Activated CD4-positive, alpha-beta T cell treated with anti-CD3 and anti-CD28 coated beads, Interleukin-2, amount 10 ng/mL, durations not matched to agents 7 days and 5 days (primary cell): ENCODE measurements around the gene RELCH. TPM values are rescaled to one million over a fixed set of nuclear protein-coding genes. Genes with fewer than 3 reads are reported as not detected.
"Not testable (repeated sequence)": the region's sequence is repeated elsewhere in the genome, so short reads cannot be mapped to it uniquely, and the experiment has no call there.

Source experiments
- CTCF ChIA-PET: fragments of 350-600 bp; sonication (Branson Sonifier 250); formaldehyde crosslinking; loops from one replicate; lab custom pipeline; 2021; ENCODE audit warnings: antibody characterized with exemption; lab: Charles Lee
- POLR2A ChIA-PET: fragments of 350-600 bp; sonication (Branson Sonifier 250); formaldehyde crosslinking; loops from one replicate; lab custom pipeline; 2021; ENCODE audit warnings: antibody characterized with exemption; lab: Charles Lee
- DNase-seq: peaks from one replicate; pipeline ENCODE4 v3.0.0-alpha.2; 2020
- H3K27ac Mint-ChIP-seq: one replicate; pipeline ENCODE4 v1.8.0; 2021; ENCODE audit warnings: mild to moderate bottlenecking, moderate library complexity, mixed read lengths
- H3K27me3 Mint-ChIP-seq: one replicate; pipeline ENCODE4 v1.8.0; 2021; ENCODE audit warnings: mixed read lengths
- H3K36me3 Mint-ChIP-seq: one replicate; pipeline ENCODE4 v1.8.0; 2021; ENCODE audit warnings: low read depth, mixed read lengths
- H3K4me1 Mint-ChIP-seq: one replicate; pipeline ENCODE4 v1.8.0; 2021; ENCODE audit warnings: mixed read lengths
- H3K4me3 Mint-ChIP-seq: one replicate; pipeline ENCODE4 v1.8.0; 2021; ENCODE audit warnings: mild to moderate bottlenecking, moderate library complexity, mixed read lengths
- H3K9me3 Mint-ChIP-seq: one replicate; pipeline ENCODE4 v1.8.0; 2021; ENCODE audit warnings: mixed read lengths
- total RNA-seq, 2 experiments: library from RNA; stranded (reverse); gene quantifications; one replicate each; pipeline ENCODE4 v1.2.3, GENCODE V29; 2021

The RELCH gene
- total RNA-seq: 10 to 100 TPM; 41.7 to 46.3 TPM

GRCh38 chr18:62186774-62187542, at the start of gene RELCH, which contains the start of gene PIGN:
Gene RELCH, plus strand, starts transcription at chr18:62187255. Its CDS starts 251 bp downstream, at chr18:62187506.
Gene PIGN, minus strand, starts transcription at chr18:62187056. Its CDS starts 25,703 bp downstream, at chr18:62161353.
- CTCF ChIA-PET: interaction anchor here (0.6 to 1.3 kb wide), 4 partner anchors 9 to 796 kb away, joined by 3 to 5 read pairs (median 4); no protein-coding TSS in a partner anchor
- DNase-seq: peak; percentile 98
- H3K27ac Mint-ChIP-seq: peak within 1 kb of the TSS; percentile 99
- peak within 1 kb of the TSS; percentile 99 for H3K4me3 Mint-ChIP-seq
- POLR2A ChIA-PET: no interaction called here
- H3K4me1 Mint-ChIP-seq: peaks cover 59% of the 10 kb centered on the region
- H3K36me3 Mint-ChIP-seq: peaks cover 32% of the 10 kb centered on the region
- peaks cover 3% of the 10 kb centered on the region for H3K9me3 Mint-ChIP-seq
- H3K27me3 Mint-ChIP-seq: no peaks in the 10 kb centered on the region

DNA sequence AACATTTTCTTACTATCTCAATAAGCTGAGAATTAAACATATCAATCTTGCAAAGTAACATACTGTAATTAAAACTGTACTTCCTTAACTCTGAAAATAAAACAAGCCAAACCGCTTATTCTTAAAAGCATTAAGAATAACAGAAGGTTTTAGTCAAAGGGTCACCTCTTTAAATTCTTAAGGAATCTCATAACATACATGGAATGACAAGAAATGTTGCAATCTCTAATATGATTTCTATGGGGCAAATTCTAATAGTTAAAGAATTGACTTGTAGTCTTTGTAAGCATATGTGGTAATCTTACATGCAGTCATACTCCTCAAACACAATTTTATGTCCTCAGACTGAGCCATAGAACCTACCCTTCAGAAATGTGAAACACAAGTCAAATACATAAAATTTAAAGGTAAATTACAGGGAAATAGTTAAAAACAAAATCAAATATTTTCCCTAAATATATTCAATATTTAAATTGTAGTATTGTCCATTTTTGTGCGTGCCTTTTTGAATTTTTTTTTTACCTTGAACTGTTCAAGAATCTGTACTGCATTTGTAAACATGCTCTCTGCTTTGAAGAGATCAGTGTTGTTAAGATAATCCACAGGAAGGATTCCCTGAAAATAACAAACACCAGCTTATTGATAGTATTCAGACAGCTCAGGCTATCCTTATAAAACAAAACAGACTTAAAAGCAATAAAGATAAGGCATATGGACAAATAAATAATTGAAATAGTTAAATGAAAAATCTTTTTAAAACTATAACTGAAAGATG, 48.4 kb upstream of the RELCH start:
- no peak for DNase-seq
- ChIA-PET CTCF (no interaction called here), POLR2A (no interaction called here)
- H3K4me3 Mint-ChIP-seq: no peak overlapping the region
- H3K9me3 Mint-ChIP-seq: no peaks in the 10 kb centered on the region
- no peak overlapping the region for H3K27ac Mint-ChIP-seq
- H3K27me3 Mint-ChIP-seq: no peaks in the 10 kb centered on the region
- H3K4me1 Mint-ChIP-seq: no peaks in the 10 kb centered on the region
- peaks cover 2% of the 10 kb centered on the region for H3K36me3 Mint-ChIP-seq

GRCh38 chr18:62140259-62140658, 46.8 kb upstream of the RELCH start:
- H3K4me3 Mint-ChIP-seq: no peak overlapping the region
- H3K27me3 Mint-ChIP-seq: no peaks in the 10 kb centered on the region
- peaks cover 6% of the 10 kb centered on the region for H3K36me3 Mint-ChIP-seq
- ChIA-PET CTCF (no interaction called here), POLR2A (no interaction called here)
- DNase-seq: no peak
- no peaks in the 10 kb centered on the region for H3K9me3 Mint-ChIP-seq
- no peak overlapping the region for H3K27ac Mint-ChIP-seq
- no peaks in the 10 kb centered on the region for H3K4me1 Mint-ChIP-seq

GRCh38 chr18:62144338-62144737, 42.7 kb upstream of the RELCH start:
- CTCF ChIA-PET: no interaction called here
- no peak for DNase-seq
- H3K4me3 Mint-ChIP-seq: no peak overlapping the region

DNA sequence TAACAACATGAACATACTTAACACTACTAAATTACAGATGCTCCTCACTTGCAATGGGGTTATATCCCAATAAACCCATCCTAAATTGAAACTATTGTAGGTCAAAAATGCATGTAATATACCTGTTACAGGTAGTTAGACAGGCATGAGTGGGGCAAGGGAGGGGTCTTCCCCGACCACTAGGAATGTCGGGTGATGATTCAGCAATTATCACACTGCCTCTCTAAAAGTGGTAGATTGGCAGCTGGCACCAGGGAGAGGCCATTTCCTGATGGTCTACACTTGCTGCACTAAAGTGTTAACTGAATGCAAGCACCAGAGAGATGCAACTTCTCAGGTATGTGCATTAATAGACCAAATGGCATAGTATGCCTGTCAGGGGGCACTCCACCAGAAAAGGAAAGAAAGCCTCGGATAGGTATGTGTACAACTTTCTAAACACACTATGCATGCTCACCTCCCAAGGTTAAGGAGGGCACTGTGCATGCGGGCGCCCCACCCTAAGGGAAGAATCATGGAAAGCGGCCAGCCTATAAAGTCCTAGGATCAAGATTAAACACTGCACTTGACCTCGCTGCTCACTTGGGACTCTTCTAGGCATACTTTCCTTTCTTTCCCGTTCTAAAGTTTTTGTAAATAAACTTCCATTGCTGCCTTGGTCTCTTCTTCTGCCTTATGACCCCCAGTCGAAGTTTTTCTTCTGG, 35.8 kb upstream of the RELCH start:
- H3K4me3 Mint-ChIP-seq: no peak overlapping the region
- H3K4me1 Mint-ChIP-seq: no peaks in the 10 kb centered on the region
- ChIA-PET POLR2A (no interaction called here), CTCF (no interaction called here)
- H3K27me3 Mint-ChIP-seq: no peaks in the 10 kb centered on the region
- no peak for DNase-seq
- no peak overlapping the region for H3K27ac Mint-ChIP-seq
- H3K36me3 Mint-ChIP-seq: no peaks in the 10 kb centered on the region
- H3K9me3 Mint-ChIP-seq: no peaks in the 10 kb centered on the region

More at GRCh38 chr18:62144338-62144737, 42.7 kb upstream of the RELCH start:
- Mint-ChIP-seq H3K36me3 (peaks cover 4% of the 10 kb centered on the region), H3K27ac (no peak overlapping the region), H3K27me3 (no peaks in the 10 kb centered on the region), H3K9me3 (no peaks in the 10 kb centered on the region), H3K4me1 (no peaks in the 10 kb centered on the region)
- POLR2A ChIA-PET: no interaction called here

DNA sequence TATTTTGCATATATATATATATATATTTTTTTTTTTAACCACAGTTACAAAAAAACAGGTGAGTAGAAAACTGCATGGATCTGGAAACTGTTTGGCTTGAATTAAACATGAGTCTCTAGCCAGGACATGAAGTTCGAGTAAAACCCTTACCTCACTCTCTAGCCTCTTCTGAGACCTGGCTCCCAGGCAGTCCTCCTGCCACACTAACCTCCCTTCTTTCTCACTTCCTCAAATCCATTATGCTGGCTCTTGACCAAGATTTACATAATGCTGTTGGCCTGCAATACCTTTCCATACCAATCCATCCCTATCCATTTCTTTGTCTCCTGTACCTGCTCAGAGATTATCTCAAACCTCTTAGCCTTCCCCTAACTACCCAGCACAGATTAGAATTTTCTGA, 34.2 kb upstream of the RELCH start:
- no peak for DNase-seq
- Mint-ChIP-seq H3K27me3 (no peaks in the 10 kb centered on the region), H3K27ac (no peak overlapping the region), H3K9me3 (no peaks in the 10 kb centered on the region), H3K4me3 (no peak overlapping the region), H3K36me3 (peaks cover 2% of the 10 kb centered on the region), H3K4me1 (no peaks in the 10 kb centered on the region)
- ChIA-PET POLR2A (no interaction called here), CTCF (interaction anchor here (0.6 kb wide), 1 partner anchor 9 kb away, joined by 3 read pairs; no protein-coding TSS in a partner anchor)

DNA sequence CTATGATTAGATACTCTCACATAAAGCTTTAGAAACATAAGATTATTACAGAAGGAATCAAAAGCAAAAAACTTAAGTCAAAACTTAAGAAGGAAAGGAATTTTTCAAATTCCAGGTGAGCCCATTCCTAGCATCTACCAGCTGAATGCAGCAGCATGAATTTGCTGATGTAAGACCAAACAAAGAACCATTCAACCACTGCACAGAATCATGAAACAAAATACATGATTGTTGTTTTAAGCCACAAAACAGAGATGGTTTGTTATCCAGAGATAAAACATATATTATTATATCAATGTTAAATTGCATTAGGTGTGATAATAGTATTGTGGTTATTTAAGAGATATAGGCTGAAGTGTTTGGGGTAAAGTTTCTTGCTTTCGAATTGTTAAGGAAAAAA, 29.2 kb upstream of the RELCH start:
- peaks cover 3% of the 10 kb centered on the region for H3K36me3 Mint-ChIP-seq
- H3K9me3 Mint-ChIP-seq: no peaks in the 10 kb centered on the region
- no peaks in the 10 kb centered on the region for H3K27me3 Mint-ChIP-seq
- CTCF ChIA-PET: no interaction called here
- H3K27ac Mint-ChIP-seq: no peak overlapping the region
- no peaks in the 10 kb centered on the region for H3K4me1 Mint-ChIP-seq
- POLR2A ChIA-PET: no interaction called here
- H3K4me3 Mint-ChIP-seq: no peak overlapping the region
- DNase-seq: no peak

GRCh38 chr18:62164310-62164709, 22.7 kb upstream of the RELCH start:
- no peak for DNase-seq
- ChIA-PET CTCF (no interaction called here), POLR2A (no interaction called here)
- peaks cover 7% of the 10 kb centered on the region for H3K4me1 Mint-ChIP-seq
- H3K27ac Mint-ChIP-seq: no peak overlapping the region
- H3K9me3 Mint-ChIP-seq: peaks cover 12% of the 10 kb centered on the region
- H3K4me3 Mint-ChIP-seq: no peak overlapping the region
- peaks cover 10% of the 10 kb centered on the region for H3K36me3 Mint-ChIP-seq
- H3K27me3 Mint-ChIP-seq: no peaks in the 10 kb centered on the region

GRCh38 chr18:62164855-62165487, 22.1 kb upstream of the RELCH start:
- POLR2A ChIA-PET: no interaction called here
- H3K36me3 Mint-ChIP-seq: peaks cover 10% of the 10 kb centered on the region
- DNase-seq: no peak
- peaks cover 7% of the 10 kb centered on the region for H3K4me1 Mint-ChIP-seq
- CTCF ChIA-PET: interaction anchor here (1.4 kb wide), 1 partner anchor 18 kb away, joined by 5 read pairs; no protein-coding TSS in a partner anchor
- peaks cover 12% of the 10 kb centered on the region for H3K9me3 Mint-ChIP-seq
- H3K27ac Mint-ChIP-seq: no peak overlapping the region
- H3K27me3 Mint-ChIP-seq: no peaks in the 10 kb centered on the region
- H3K4me3 Mint-ChIP-seq: no peak overlapping the region

DNA sequence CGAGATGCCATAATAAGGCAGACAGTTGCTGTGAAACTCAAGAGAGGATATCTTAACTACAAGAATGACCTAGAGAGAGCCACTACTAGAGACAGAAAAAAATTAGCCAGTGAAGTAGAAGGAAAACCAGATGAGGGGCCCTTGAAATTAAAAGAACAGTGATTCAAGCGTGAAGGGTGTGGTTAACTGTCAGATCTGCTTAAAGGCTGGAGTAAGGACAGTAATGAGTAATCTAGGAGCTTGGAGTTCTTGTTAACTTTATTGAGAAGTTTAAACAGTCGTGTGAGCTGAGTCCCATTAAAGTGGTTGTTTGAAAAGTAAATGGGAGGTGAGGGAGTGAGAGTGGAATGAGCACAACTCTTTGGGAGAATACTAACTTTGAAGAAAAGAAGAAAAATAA, 21.5 kb upstream of the RELCH start:
- Mint-ChIP-seq H3K27me3 (no peaks in the 10 kb centered on the region), H3K36me3 (peaks cover 10% of the 10 kb centered on the region), H3K4me1 (peaks cover 7% of the 10 kb centered on the region), H3K9me3 (peaks cover 12% of the 10 kb centered on the region), H3K27ac (no peak overlapping the region), H3K4me3 (no peak overlapping the region)
- DNase-seq: no peak
- ChIA-PET POLR2A (no interaction called here), CTCF (interaction anchor here (1.4 kb wide), 1 partner anchor 17 kb away, joined by 5 read pairs; no protein-coding TSS in a partner anchor)

DNA sequence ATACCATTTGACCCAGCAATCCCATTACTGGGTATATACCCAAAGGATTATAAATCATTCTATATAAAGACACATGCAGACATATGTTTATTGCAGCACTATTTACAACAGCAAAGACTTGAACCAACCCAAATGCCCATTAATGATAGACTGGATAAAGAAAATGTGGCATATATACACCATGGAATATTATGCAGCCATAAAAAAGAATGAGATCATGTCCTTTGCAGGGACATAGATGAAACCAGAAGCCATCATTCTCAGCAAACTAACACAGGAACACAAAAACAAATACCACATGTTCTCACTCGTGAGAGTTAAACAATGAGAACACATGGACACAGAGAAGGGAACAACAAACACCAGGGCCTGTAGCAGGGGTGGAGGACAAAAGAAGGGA, 20.5 kb upstream of the RELCH start:
- peaks cover 12% of the 10 kb centered on the region for H3K9me3 Mint-ChIP-seq
- DNase-seq, H3K4me3 Mint-ChIP-seq, H3K27ac Mint-ChIP-seq, POLR2A ChIA-PET, H3K4me1 Mint-ChIP-seq, H3K27me3 Mint-ChIP-seq, CTCF ChIA-PET: not testable (repeated sequence)
- H3K36me3 Mint-ChIP-seq: peaks cover 10% of the 10 kb centered on the region

GRCh38 chr18:62170857-62171256, 16.2 kb upstream of the RELCH start:
- Mint-ChIP-seq H3K9me3 (peaks cover 3% of the 10 kb centered on the region), H3K36me3 (peaks cover 4% of the 10 kb centered on the region), H3K4me3 (no peak overlapping the region), H3K27me3 (no peaks in the 10 kb centered on the region), H3K27ac (no peak overlapping the region), H3K4me1 (no peaks in the 10 kb centered on the region)
- DNase-seq: no peak
- ChIA-PET POLR2A (no interaction called here), CTCF (no interaction called here)
